Osteoblast (primary cell): ENCODE data around the gene PRKAA2. TPM values are rescaled to one million over a fixed set of nuclear protein-coding genes. Genes with fewer than 3 reads are reported as not detected.

Experiments
- DNase-seq: peaks from one replicate; pipeline ENCODE4 v3.0.0; 2011; ENCODE audit warnings: low spot score, mixed read lengths; ENCODE audit not compliant: insufficient read length; ENCODE audit errors: missing footprints
- H2AFZ ChIP-seq: 2 replicates; pipeline ENCODE4 v1.6.0; 2011; ENCODE audit warnings: mild to moderate bottlenecking, low read length
- H3K27ac ChIP-seq: 2 replicates; pipeline ENCODE4 v1.5.1; 2011; ENCODE audit warnings: mild to moderate bottlenecking, low read depth, low read length, moderate library complexity
- H3K27me3 ChIP-seq: 2 replicates; pipeline ENCODE4 v1.6.0; 2012; ENCODE audit warnings: mild to moderate bottlenecking, control low read depth, inconsistent platforms, low read length, moderate library complexity; ENCODE audit not compliant: insufficient read depth
- H3K36me3 ChIP-seq: 2 replicates; pipeline ENCODE4 v1.5.1; 2011; ENCODE audit warnings: mild to moderate bottlenecking, low read length, control low read depth, moderate library complexity; ENCODE audit not compliant: insufficient read depth
- H3K4me1 ChIP-seq: 2 replicates; pipeline ENCODE4 v1.5.1; 2011; ENCODE audit warnings: mild to moderate bottlenecking, low read length, control low read depth, moderate library complexity; ENCODE audit not compliant: insufficient read depth
- H3K4me2 ChIP-seq: 2 replicates; pipeline ENCODE4 v1.6.0; 2011; ENCODE audit warnings: mild to moderate bottlenecking, low read length; ENCODE audit not compliant: insufficient read depth
- H3K4me3 ChIP-seq: fragments of 200-600 bp; sonication (generic); 3 replicates; pipeline ENCODE4 v1.5.1; 2012; ENCODE audit warnings: mild to moderate bottlenecking, low read length, inconsistent platforms; ENCODE audit not compliant: insufficient read depth
- H3K79me2 ChIP-seq: 2 replicates; pipeline ENCODE4 v1.6.0; 2012; ENCODE audit warnings: mild to moderate bottlenecking, low read length, control low read depth, inconsistent platforms; ENCODE audit not compliant: insufficient read depth
- H3K9me3 ChIP-seq: 2 replicates; pipeline ENCODE4 v1.5.1; 2011; ENCODE audit warnings: low read depth, low read length, control low read depth
- H4K20me1 ChIP-seq: 2 replicates; pipeline ENCODE4 v1.6.0; 2012; ENCODE audit warnings: mild to moderate bottlenecking, low read length, control low read depth; ENCODE audit not compliant: insufficient read depth
- total RNA-seq: library from RNA; depleted of rRNA; stranded (reverse); fragments of >200 nt; gene quantifications from 2 replicates; pipeline ENCODE4 v1.2.3, GENCODE V29; 2012
- TF ChIP-seq, protein P1 (sequence below): IDR thresholded peaks from 2 replicates; pipeline ENCODE4 v1.5.1; 2011; ENCODE audit warnings: mild to moderate bottlenecking, low read depth, low read length, moderate library complexity; ENCODE audit errors: extremely low read depth

The PRKAA2 gene
- total RNA-seq, 1 donor: 1.1 TPM

DNA sequence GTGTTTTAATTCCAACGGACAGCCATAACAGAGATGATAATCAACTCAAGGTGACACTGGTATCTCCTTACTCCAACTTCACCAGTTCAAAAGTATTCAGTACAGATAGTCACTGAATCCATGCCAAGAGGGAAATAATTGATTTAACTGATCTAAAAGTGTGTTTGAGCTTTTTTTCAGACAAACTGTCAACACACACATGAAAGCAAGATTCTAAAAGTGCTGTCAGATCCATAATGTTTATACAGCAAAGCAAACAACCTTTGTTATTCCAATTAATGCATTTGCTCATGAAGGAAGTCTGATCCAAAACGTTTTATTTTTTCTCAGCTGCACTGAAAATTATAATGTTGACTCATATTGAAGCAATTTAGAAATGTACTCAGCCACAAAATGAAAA, 5.9 kb upstream of the PRKAA2 start:
- Histone ChIP-seq H3K9me3 (no peaks in the 10 kb centered on the region), H3K4me2 (no peak overlapping the region), H3K27ac (no peak overlapping the region), H3K27me3 (peaks cover 18% of the 10 kb centered on the region), H3K36me3 (no peaks in the 10 kb centered on the region), H4K20me1 (no peaks in the 10 kb centered on the region), H2AFZ (no peak overlapping the region), H3K79me2 (no peaks in the 10 kb centered on the region), H3K4me1 (no peaks in the 10 kb centered on the region), H3K4me3 (no peak overlapping the region)
- TF ChIP-seq, protein P1, sequence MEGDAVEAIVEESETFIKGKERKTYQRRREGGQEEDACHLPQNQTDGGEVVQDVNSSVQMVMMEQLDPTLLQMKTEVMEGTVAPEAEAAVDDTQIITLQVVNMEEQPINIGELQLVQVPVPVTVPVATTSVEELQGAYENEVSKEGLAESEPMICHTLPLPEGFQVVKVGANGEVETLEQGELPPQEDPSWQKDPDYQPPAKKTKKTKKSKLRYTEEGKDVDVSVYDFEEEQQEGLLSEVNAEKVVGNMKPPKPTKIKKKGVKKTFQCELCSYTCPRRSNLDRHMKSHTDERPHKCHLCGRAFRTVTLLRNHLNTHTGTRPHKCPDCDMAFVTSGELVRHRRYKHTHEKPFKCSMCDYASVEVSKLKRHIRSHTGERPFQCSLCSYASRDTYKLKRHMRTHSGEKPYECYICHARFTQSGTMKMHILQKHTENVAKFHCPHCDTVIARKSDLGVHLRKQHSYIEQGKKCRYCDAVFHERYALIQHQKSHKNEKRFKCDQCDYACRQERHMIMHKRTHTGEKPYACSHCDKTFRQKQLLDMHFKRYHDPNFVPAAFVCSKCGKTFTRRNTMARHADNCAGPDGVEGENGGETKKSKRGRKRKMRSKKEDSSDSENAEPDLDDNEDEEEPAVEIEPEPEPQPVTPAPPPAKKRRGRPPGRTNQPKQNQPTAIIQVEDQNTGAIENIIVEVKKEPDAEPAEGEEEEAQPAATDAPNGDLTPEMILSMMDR: no peak
- no peak for DNase-seq

GRCh38 chr1:56643661-56644060, 1.5 kb upstream of the PRKAA2 start:
- DNase-seq: no peak
- no peak overlapping the region for H2AFZ ChIP-seq
- H3K4me3 ChIP-seq: no peak overlapping the region
- H3K9me3 ChIP-seq: no peaks in the 10 kb centered on the region
- H3K4me2 ChIP-seq: no peak overlapping the region
- H3K27ac ChIP-seq: no peak overlapping the region
- H3K79me2 ChIP-seq: no peaks in the 10 kb centered on the region
- H3K4me1 ChIP-seq: no peaks in the 10 kb centered on the region
- no peaks in the 10 kb centered on the region for H3K36me3 ChIP-seq
- no peaks in the 10 kb centered on the region for H4K20me1 ChIP-seq
- H3K27me3 ChIP-seq: peaks cover 40% of the 10 kb centered on the region
- TF ChIP-seq, protein P1: no peak

DNA sequence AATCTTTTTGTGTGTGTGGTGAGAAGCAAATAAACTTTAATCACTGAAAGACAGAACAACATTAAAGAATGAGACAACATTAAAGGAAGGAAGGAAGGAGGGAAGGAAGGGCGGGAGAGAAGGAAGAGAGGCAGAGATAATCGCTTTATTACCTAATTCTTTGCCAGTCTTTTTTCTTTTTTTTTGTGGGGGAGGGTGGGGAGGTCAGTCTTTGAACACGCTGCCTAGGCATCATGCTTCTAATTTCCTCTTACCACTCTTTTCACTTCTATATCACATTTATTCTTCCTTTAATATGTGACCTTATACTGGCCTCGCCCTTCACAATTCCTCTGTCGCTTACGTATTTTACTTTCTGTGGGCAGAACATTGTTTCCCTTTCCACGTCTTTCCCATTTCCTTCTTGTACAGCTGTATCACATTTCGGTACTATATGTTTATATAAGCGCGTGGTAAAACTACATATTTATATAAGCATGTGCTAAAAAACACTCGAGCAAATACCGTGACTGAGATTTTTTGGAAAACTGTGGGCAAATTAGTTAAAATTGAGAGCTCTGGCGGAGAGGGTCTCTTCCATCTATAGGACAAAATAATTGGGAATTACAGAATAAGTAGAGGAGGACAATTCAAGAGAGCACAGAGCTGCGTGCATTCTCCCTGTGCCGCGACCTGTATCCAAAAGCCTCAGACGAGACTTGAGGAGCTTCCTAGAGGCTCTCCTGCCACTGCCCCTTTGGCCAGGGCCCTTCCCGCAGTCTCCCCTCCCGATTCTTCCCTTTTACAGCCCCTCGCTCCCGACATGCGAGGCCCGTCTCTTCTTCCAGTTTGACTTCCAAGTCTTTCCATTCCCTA, 823 bp upstream of the PRKAA2 start:
- Histone ChIP-seq H2AFZ (peak overlapping the region; percentile 91), H3K27ac (no peak overlapping the region), H4K20me1 (no peaks in the 10 kb centered on the region), H3K27me3 (peaks cover 40% of the 10 kb centered on the region), H3K4me2 (peak overlapping the region; percentile 86), H3K4me3 (peak overlapping the region; percentile 74), H3K4me1 (no peaks in the 10 kb centered on the region), H3K9me3 (no peaks in the 10 kb centered on the region), H3K36me3 (no peaks in the 10 kb centered on the region), H3K79me2 (no peaks in the 10 kb centered on the region)
- TF ChIP-seq, protein P1: no peak
- peak; percentile 74 for DNase-seq

DNA sequence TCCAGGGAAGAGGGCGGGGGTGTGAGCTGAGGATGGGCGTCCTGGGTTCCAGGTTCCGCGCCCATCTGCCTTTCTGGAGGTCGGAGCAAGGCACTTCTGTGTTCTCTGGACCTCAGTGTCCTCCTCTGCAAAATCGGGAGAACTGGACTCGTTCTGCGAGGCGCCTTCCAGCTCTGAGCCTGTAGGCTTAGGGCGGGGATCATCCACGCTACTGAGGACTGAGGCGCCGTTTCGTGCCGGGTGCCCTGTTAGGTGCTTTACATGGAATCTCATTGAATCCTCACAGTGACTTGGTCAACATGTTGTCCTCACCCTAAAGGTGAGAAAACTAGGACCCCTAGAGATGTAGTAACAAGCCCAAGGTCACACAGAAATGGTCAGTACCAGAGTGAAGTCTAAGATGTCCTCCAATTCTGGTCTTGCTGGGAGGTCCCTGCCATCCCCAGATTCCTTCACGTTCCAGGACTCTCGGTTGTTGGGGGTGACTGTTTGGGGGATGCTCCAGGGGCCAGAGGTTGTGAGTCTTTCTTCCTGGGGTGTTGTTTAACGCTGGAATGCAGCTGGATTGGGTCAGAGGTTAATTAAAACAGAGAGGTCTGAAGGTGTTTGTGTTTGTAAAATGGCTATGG, 677 bp downstream of the PRKAA2 start:
- H4K20me1 ChIP-seq: no peaks in the 10 kb centered on the region
- H3K27ac ChIP-seq: no peak overlapping the region
- no peaks in the 10 kb centered on the region for H3K9me3 ChIP-seq
- peaks cover 40% of the 10 kb centered on the region for H3K27me3 ChIP-seq
- H2AFZ ChIP-seq: peak overlapping the region; percentile 88
- DNase-seq: peak; percentile 69
- TF ChIP-seq, protein P1: no peak
- H3K36me3 ChIP-seq: no peaks in the 10 kb centered on the region
- H3K4me2 ChIP-seq: peak overlapping the region; percentile 86
- peak overlapping the region; percentile 74 for H3K4me3 ChIP-seq
- no peaks in the 10 kb centered on the region for H3K4me1 ChIP-seq
- no peaks in the 10 kb centered on the region for H3K79me2 ChIP-seq
